Activated T-cell treated with anti-CD3 and anti-CD28 coated beads for 48 hours (primary cell): ENCODE results near the gene COL18A1.

ENCODE experiments used
- DNase-seq: peaks from one replicate; pipeline ENCODE4 v3.0.0-alpha.2; 2020; ENCODE audit warnings: low read depth

The COL18A1 gene

GRCh38 chr21:45468971-45469272 is 64.0 kb downstream of the COL18A1 start:
- DNase-seq, result no peak

GRCh38 chr21:45469273-45470086 is 64.5 kb downstream of the COL18A1 start:
- no peak for DNase-seq

GRCh38 chr21:45470087-45470515 is 65.1 kb downstream of the COL18A1 start:
- DNase-seq, result no peak

GRCh38 chr21:45470773-45471524 is 66.0 kb downstream of the COL18A1 start:
- peak; percentile 42 for DNase-seq

GRCh38 chr21:45471525-45472221 is 66.7 kb downstream of the COL18A1 start:
- no peak for DNase-seq

GRCh38 chr21:45472445-45473365 is 67.7 kb downstream of the COL18A1 start:
- no peak for DNase-seq

- no peak for DNase-seq
Measured at GRCh38 chr21:45473496-45474322, 68.7 kb downstream of the COL18A1 start.

- DNase-seq, result no peak
Measured at GRCh38 chr21:45474323-45474950, 69.5 kb downstream of the COL18A1 start.

- no peak for DNase-seq
Measured at GRCh38 chr21:45475004-45475685, 70.2 kb downstream of the COL18A1 start.

- no peak for DNase-seq
Measured at GRCh38 chr21:45475797-45476570, 71.0 kb downstream of the COL18A1 start.

- DNase-seq, result no peak
Measured at GRCh38 chr21:45476582-45476981, 71.6 kb downstream of the COL18A1 start.

- DNase-seq, result no peak
Measured at GRCh38 chr21:45477176-45478114, 72.5 kb downstream of the COL18A1 start.

GRCh38 chr21:45478115-45478801 is 73.3 kb downstream of the COL18A1 start:
- DNase-seq, result peak; percentile 74

- DNase-seq, result no peak
Measured at GRCh38 chr21:45478816-45479669, 74.1 kb downstream of the COL18A1 start.

GRCh38 chr21:45479691-45480675 is 75.0 kb downstream of the COL18A1 start:
- peak; percentile 18 for DNase-seq
